ENCODE data around the gene TSC22D4. TPM values are rescaled to one million over a fixed set of nuclear protein-coding genes. Genes with fewer than 3 reads are reported as not detected.

Gene TSC22D4
- total RNA-seq, 3 donors from 2014 or later (not counting 1 experiment from before 2014, with no cell fraction given) = 140 to 173 (median 168) TPM

GRCh38 chr7:100471021-100471420, 8.0 kb downstream of the TSC22D4 start:
- Mint-ChIP-seq H3K27ac (no peak overlapping the region), H3K27me3 (ENCODE audit: low read depth in 2 of 2) (no peaks in the 10 kb centered on the region), H3K4me1 (peaks cover 10 to 43% of the 10 kb centered on the region in 2 donors), H3K36me3 (no peaks in the 10 kb centered on the region), H3K4me3 (no peak overlapping the region), H3K9me3 (no peaks in the 10 kb centered on the region)
- DNase-seq = no peak
- no peaks in the 10 kb centered on the region for H3K27me3 ChIP-seq (ENCODE audit: control insufficient read depth, insufficient read depth, low read length)
- no peak for ATAC-seq
- peaks cover 61% of the 10 kb centered on the region for H3K36me3 ChIP-seq (ENCODE audit: control insufficient read depth, insufficient read depth, low read length)
- peaks cover 33% of the 10 kb centered on the region for H3K4me1 ChIP-seq (ENCODE audit: control insufficient read depth, insufficient read depth, low read length)
- WGBS (ENCODE audit: insufficient coverage) = 57% methylated on average over 4 of the region's 4 CpGs
- H3K4me3 ChIP-seq (ENCODE audit: low read length) = no peak overlapping the region
- no peak for TF ChIP-seq CTCF (IDR thresholded peaks at IDR 0.05)
- H3K9me3 ChIP-seq (ENCODE audit: control insufficient read depth, insufficient read depth, low read length) = no peaks in the 10 kb centered on the region
- H3K27ac ChIP-seq (ENCODE audit: low read length) = no peak overlapping the region
- intact Hi-C loops (cut with micrococcal nuclease) = loop anchor here (10.0 kb wide), 2 partner anchors 224 to 384 kb away; partner anchors contain the start of genes GIGYF1 and SLC12A9

GRCh38 chr7:100469227-100470044, 9.6 kb downstream of the TSC22D4 start:
- DNase-seq (peak; percentile 84 to 91), ATAC-seq (peak; percentile 91 to 98 (median 94))
- no peaks in the 10 kb centered on the region for H3K27me3 Mint-ChIP-seq (ENCODE audit: low read depth in 2 of 2)
- no peaks in the 10 kb centered on the region for H3K9me3 Mint-ChIP-seq
- H3K4me3 Mint-ChIP-seq = no peak overlapping the region
- intact Hi-C loops (cut with micrococcal nuclease) = loop anchor here (1.0 to 10.0 kb wide), 4 partner anchors 90 to 385 kb away; partner anchors contain the start of genes GIGYF1 and SLC12A9
- peaks cover 0 to 34% of the 10 kb centered on the region in 2 donors for H3K4me1 Mint-ChIP-seq
- Histone ChIP-seq H3K36me3 (ENCODE audit: control insufficient read depth, insufficient read depth, low read length) (peaks cover 59% of the 10 kb centered on the region), H3K4me3 (ENCODE audit: low read length) (no peak overlapping the region), H3K4me1 (ENCODE audit: control insufficient read depth, insufficient read depth, low read length) (peaks cover 26% of the 10 kb centered on the region), H3K27ac (ENCODE audit: low read length) (no peak overlapping the region), H3K27me3 (ENCODE audit: control insufficient read depth, insufficient read depth, low read length) (no peaks in the 10 kb centered on the region), H3K9me3 (ENCODE audit: control insufficient read depth, insufficient read depth, low read length) (no peaks in the 10 kb centered on the region)
- TF ChIP-seq CTCF (IDR thresholded peaks at IDR 0.05) = peak; percentile 86
- H3K36me3 Mint-ChIP-seq = no peaks in the 10 kb centered on the region
- WGBS (ENCODE audit: insufficient coverage) = 34% methylated on average over 13 of the region's 13 CpGs
- peak overlapping the region in 1 of 2 donors; percentile 18 for H3K27ac Mint-ChIP-seq

- Mint-ChIP-seq H3K27ac (peak overlapping the region in 1 of 2 donors; percentile 42), H3K36me3 (no peaks in the 10 kb centered on the region), H3K9me3 (no peaks in the 10 kb centered on the region), H3K4me1 (peaks cover 0 to 23% of the 10 kb centered on the region in 2 donors), H3K4me3 (no peak overlapping the region), H3K27me3 (ENCODE audit: low read depth in 2 of 2) (no peaks in the 10 kb centered on the region)
- intact Hi-C loops (cut with micrococcal nuclease) = loop anchor here (2.0 kb wide), 1 partner anchor 257 kb away; no protein-coding TSS in a partner anchor
- H3K4me3 ChIP-seq (ENCODE audit: low read length) = no peak overlapping the region
- no peak for TF ChIP-seq CTCF (IDR thresholded peaks at IDR 0.05)
- no peaks in the 10 kb centered on the region for H3K27me3 ChIP-seq (ENCODE audit: control insufficient read depth, insufficient read depth, low read length)
- DNase-seq (no peak), ATAC-seq (no peak)
- no peak overlapping the region for H3K27ac ChIP-seq (ENCODE audit: low read length)
- 92% methylated on average over 22 of the region's 22 CpGs for WGBS (ENCODE audit: insufficient coverage)
- H3K9me3 ChIP-seq (ENCODE audit: control insufficient read depth, insufficient read depth, low read length) = no peaks in the 10 kb centered on the region
- peaks cover 12% of the 10 kb centered on the region for H3K4me1 ChIP-seq (ENCODE audit: control insufficient read depth, insufficient read depth, low read length)
- H3K36me3 ChIP-seq (ENCODE audit: control insufficient read depth, insufficient read depth, low read length) = peaks cover 54% of the 10 kb centered on the region
Measured at GRCh38 chr7:100467638-100468373, 11.2 kb downstream of the TSC22D4 start.

All from natural killer cell (primary cell).